Measurements from ENCODE around the gene MESP1. TPM values are rescaled to one million over a fixed set of nuclear protein-coding genes. Genes with fewer than 3 reads are reported as not detected.
A peak's percentile ranks its signal among the peaks of the same experiment; 100 is the strongest.

The MESP1 gene
- polyA plus RNA-seq, 3 donors: 0.04 to 1.2 (median 0.06) TPM

- Histone ChIP-seq H3K4me2 (replicated peaks; ENCODE audit: extremely low read depth, low read length, poor library complexity, severe bottlenecking) (no peak overlapping the region), H3K4me3 (replicated peaks in 1 of 3; ENCODE audit: low read depth in 2 of 3, low read length in 3 of 3) (no peak overlapping the region), H3K27me3 (ENCODE audit: control insufficient read depth in 2 of 2, insufficient read depth in 2 of 2, low read length in 2 of 2) (no peaks in the 10 kb centered on the region), H3K4me1 (ENCODE audit: control insufficient read depth in 1 of 2, insufficient read depth in 2 of 2, low read length in 2 of 2) (no peaks in the 10 kb centered on the region), H3K79me2 (ENCODE audit: insufficient read depth, low read length) (no peaks in the 10 kb centered on the region), H3K36me3 (replicated peaks in 1 of 2; ENCODE audit: control insufficient read depth in 1 of 2, insufficient read depth in 2 of 2, low read length in 2 of 2) (no peaks in the 10 kb centered on the region), H3K9ac (ENCODE audit: insufficient read depth, low read length, poor library complexity, severe bottlenecking) (no peak overlapping the region), H3K27ac (ENCODE audit: low read depth in 1 of 2, low read length in 2 of 2) (no peak overlapping the region), H4K20me1 (ENCODE audit: insufficient read depth, low read length) (no peaks in the 10 kb centered on the region), H2AFZ (ENCODE audit: insufficient read depth, low read depth, low read length, poor library complexity, severe bottlenecking) (no peak overlapping the region), H3K9me3 (replicated peaks in 1 of 2; ENCODE audit: control insufficient read depth in 1 of 2, insufficient read depth in 1 of 2, low read length in 2 of 2) (no peaks in the 10 kb centered on the region)
- peak overlapping the region in 1 of 2 donors; percentile 23 for H3K4me3 Mint-ChIP-seq
- H3K9me3 Mint-ChIP-seq: no peaks in the 10 kb centered on the region
- TF ChIP-seq CTCF (IDR thresholded peaks at IDR 0.05): no peak
- no peaks in the 10 kb centered on the region for H3K4me1 Mint-ChIP-seq
- DNase-seq: no peak
- peaks cover 1 to 9% (median 6%) of the 10 kb centered on the region in 3 donors for H3K27me3 Mint-ChIP-seq (ENCODE audit: low read depth in 3 of 3)
- intact Hi-C loops (cut with micrococcal nuclease): no loop called here
- no peak overlapping the region for H3K27ac Mint-ChIP-seq
- no peaks in the 10 kb centered on the region for H3K36me3 Mint-ChIP-seq
Measured at GRCh38 chr15:89704411-89704810, 46.6 kb downstream of the MESP1 start.

Small RNA genes lying within 50 kb of the gene (small RNA-seq; reads per million reads assigned to genes)
- gene RNU6-132P (ENCODE audit: insufficient read length, low read depth): not detected

Other genes with a start within 250 kb of the MESP1 start
- gene TICRR, start 175.8 kb downstream of the MESP1 start, polyA plus RNA-seq: not detected
- not detected for gene KIF7, start 95.8 kb downstream of the MESP1 start, polyA plus RNA-seq
- gene PLIN1, start 71.9 kb downstream of the MESP1 start, polyA plus RNA-seq: under 1 TPM in 1 of 3 donors, not detected in 2; 0.12 TPM
- gene PEX11A, start 60.5 kb downstream of the MESP1 start, polyA plus RNA-seq: under 1 TPM; 0.72 to 0.84 (median 0.75) TPM
- gene WDR93, start 60.4 kb downstream of the MESP1 start, polyA plus RNA-seq: not detected
- under 1 TPM in 1 of 3 donors, not detected in 2; 0.67 TPM for gene MESP2, start 25.1 kb upstream of the MESP1 start, polyA plus RNA-seq
- 100 to 1,000 TPM in 2 of 3 donors, 10 to 100 TPM in 1; 58.4 to 364 (median 108) TPM for gene ANPEP, start 63.6 kb upstream of the MESP1 start, polyA plus RNA-seq
- 10 to 100 TPM; 30.8 to 41.2 (median 32.4) TPM for gene AP3S2, start 142.7 kb upstream of the MESP1 start, polyA plus RNA-seq
- 10 to 100 TPM in 2 of 3 donors, 1 to 10 TPM in 1; 9.7 to 19.3 (median 14.0) TPM for gene ARPIN, start 161.7 kb upstream of the MESP1 start, polyA plus RNA-seq

Measured in CD14-positive monocyte (primary cell).